Measurements from ENCODE around the gene LRCH1. TPM values are rescaled to one million over a fixed set of nuclear protein-coding genes. Genes with fewer than 3 reads are reported as not detected.

Gene LRCH1
- total RNA-seq, 4 donors from 2014 or later: 13.6 to 29.7 (median 18.5) TPM

DNA sequence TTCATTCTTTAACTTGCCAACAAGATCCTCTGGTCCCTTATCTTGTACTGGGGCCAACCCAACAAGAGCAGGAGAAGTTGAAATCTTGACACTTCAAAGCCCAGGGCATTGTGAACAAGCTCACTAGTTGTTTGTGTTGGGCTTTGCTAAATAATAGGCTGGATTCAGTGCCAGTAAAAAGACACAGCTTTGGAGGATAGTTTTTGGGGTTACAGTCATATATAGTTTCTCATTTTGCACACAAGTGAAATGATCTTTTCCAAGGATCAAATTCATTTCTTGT is 30.3 kb upstream of the LRCH1 start:
- no peak overlapping the region for H3K4me3 ChIP-seq
- no peaks in the 10 kb centered on the region for H3K4me1 ChIP-seq
- H3K36me3 ChIP-seq: no peaks in the 10 kb centered on the region
- no peak for DNase-seq
- TF ChIP-seq, protein P1, sequence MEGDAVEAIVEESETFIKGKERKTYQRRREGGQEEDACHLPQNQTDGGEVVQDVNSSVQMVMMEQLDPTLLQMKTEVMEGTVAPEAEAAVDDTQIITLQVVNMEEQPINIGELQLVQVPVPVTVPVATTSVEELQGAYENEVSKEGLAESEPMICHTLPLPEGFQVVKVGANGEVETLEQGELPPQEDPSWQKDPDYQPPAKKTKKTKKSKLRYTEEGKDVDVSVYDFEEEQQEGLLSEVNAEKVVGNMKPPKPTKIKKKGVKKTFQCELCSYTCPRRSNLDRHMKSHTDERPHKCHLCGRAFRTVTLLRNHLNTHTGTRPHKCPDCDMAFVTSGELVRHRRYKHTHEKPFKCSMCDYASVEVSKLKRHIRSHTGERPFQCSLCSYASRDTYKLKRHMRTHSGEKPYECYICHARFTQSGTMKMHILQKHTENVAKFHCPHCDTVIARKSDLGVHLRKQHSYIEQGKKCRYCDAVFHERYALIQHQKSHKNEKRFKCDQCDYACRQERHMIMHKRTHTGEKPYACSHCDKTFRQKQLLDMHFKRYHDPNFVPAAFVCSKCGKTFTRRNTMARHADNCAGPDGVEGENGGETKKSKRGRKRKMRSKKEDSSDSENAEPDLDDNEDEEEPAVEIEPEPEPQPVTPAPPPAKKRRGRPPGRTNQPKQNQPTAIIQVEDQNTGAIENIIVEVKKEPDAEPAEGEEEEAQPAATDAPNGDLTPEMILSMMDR (IDR thresholded peaks at IDR 0.05): no peak
- no peak overlapping the region for H3K27ac ChIP-seq
- H3K9me3 ChIP-seq: no peaks in the 10 kb centered on the region
- no peaks in the 10 kb centered on the region for H3K27me3 ChIP-seq

DNA sequence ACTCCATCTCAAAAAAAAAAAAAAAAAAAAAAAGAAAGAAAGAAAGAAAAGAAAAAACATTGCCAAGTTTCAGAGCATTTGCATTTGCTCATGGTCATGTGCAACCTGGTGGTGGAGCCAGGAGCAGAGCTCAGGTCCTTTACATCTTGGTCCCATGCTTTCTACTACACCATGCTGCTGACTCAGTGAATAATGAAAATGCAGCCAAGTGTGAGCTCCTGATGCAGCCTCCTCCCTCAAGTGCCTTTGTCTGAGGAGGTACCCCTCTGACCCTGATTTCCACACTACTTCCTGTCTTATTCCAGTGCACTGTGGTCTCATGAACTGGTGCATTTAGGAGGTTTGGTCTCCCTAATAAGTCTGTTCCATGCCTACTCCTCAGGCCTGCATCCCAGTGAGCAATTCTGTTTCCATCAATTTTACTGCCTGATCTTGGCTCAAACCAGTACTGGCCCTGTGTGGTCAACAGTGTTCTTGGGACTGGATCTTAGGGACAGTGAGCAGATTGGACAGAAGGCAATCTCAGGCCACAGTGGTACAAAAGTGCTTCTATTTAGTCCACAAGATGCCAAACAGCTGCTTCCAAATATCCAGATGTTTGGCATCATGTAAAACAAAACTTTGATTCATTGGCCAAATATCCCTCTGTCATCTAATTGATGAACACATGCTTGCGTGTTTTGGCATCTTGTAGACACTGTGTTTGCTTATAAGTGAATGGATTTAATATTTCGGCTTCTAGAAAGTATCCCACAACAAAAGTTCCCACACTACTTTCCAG is 28.8 kb upstream of the LRCH1 start:
- no peaks in the 10 kb centered on the region for H3K4me1 ChIP-seq
- TF ChIP-seq, protein P1 (IDR thresholded peaks at IDR 0.05): no peak
- TF ChIP-seq POLR2A (IDR thresholded peaks at IDR 0.05): no peak
- H3K9me3 ChIP-seq: no peaks in the 10 kb centered on the region
- H3K27ac ChIP-seq: no peak overlapping the region
- DNase-seq: no peak
- no peaks in the 10 kb centered on the region for H3K27me3 ChIP-seq
- H3K36me3 ChIP-seq: no peaks in the 10 kb centered on the region
- no peak overlapping the region for H3K4me3 ChIP-seq

DNA sequence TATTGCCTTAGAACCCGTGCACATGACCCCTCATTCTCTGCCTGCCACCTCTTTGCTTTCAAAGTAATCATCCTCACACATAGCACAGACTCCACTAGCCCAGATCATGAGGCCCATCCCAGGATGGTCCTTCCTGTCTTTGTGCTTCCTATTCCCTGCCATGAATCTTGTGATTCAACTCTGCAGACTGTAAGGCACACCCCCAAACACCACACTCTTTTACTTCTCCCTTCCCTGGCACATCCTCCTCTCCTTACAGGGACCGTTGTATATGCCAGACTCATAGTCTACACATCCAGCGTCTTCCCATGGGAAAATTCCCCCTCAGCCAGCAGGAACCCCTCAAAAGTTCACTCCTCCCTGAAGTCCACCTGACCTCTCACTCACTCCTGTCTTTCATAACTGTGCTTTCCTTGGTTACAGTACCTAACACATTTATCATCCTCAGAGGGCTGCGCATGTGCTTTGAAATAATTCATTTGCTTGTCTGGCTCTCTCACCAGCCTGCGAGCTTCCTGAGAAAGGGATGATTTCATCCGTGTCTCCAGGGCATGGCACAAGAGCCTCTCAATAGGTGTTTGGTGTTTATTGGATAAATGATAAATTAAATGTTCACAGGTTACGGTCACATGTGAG is 26.8 kb upstream of the LRCH1 start:
- H3K27me3 ChIP-seq: no peaks in the 10 kb centered on the region

DNA sequence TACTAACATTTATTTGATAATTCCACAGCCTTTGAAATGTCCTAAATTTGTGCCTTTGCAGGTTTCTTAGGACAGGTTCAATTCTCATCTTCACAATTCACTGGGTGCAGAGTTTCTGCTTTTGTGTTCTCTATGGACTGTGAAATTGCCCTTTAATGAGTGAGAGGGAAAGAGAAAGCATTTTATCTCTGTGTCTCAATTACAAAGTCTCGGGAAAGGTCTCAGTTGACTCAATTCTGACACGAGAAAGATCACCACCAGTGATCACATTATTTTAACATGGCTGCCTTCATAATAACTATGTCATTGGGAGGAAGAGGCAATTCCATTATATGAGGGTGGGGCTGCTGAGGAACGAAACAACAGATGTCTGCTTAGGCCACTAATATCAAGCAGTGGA is 26.2 kb upstream of the LRCH1 start:
- Histone ChIP-seq H3K27me3 (no peaks in the 10 kb centered on the region), H3K36me3 (no peaks in the 10 kb centered on the region), H3K27ac (no peak overlapping the region), H3K4me1 (no peaks in the 10 kb centered on the region), H3K4me3 (no peak overlapping the region), H3K9me3 (no peaks in the 10 kb centered on the region)
- TF ChIP-seq, protein P1 (IDR thresholded peaks at IDR 0.05): no peak
- TF ChIP-seq POLR2A (IDR thresholded peaks at IDR 0.05): no peak
- no peak for DNase-seq

More for the DNA sequence above, 26.8 kb upstream of the LRCH1 start:
- Histone ChIP-seq H3K9me3 (no peaks in the 10 kb centered on the region), H3K4me1 (no peaks in the 10 kb centered on the region), H3K36me3 (no peaks in the 10 kb centered on the region), H3K4me3 (no peak overlapping the region), H3K27ac (no peak overlapping the region)
- no peak for DNase-seq
- no peak for TF ChIP-seq POLR2A (IDR thresholded peaks at IDR 0.05)
- TF ChIP-seq, protein P1 (IDR thresholded peaks at IDR 0.05): no peak

DNA sequence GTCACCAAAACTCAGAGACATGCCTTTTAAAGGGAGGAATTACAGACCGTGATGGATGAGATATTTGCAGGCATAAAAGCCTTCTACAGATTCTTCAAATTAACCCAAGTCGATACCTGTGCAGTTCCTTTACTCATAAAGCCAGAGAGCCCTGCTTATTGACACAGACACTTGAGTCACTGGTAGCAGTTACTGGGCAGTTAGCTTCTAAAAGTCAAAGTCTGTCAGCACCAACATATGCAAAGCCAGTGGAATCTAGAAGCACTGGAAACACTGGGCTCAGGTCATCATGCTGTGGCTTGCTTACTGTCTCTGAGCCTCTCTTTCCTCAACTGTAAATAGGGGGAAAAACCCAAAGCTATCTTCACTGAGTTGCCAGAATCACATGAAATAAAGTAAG is 25.7 kb upstream of the LRCH1 start:
- H3K36me3 ChIP-seq: no peaks in the 10 kb centered on the region
- no peak for TF ChIP-seq POLR2A (IDR thresholded peaks at IDR 0.05)
- TF ChIP-seq, protein P1 (IDR thresholded peaks at IDR 0.05): no peak
- H3K9me3 ChIP-seq: no peaks in the 10 kb centered on the region
- no peaks in the 10 kb centered on the region for H3K27me3 ChIP-seq
- no peak overlapping the region for H3K27ac ChIP-seq
- no peak overlapping the region for H3K4me3 ChIP-seq
- no peak for DNase-seq
- no peaks in the 10 kb centered on the region for H3K4me1 ChIP-seq
